Sigmoid colon (tissue), 7 donors: ENCODE measurements around the gene DAGLA. TPM values are rescaled to one million over a fixed set of nuclear protein-coding genes. Genes with fewer than 3 reads are reported as not detected.

Experiments
- DNase-seq: peaks from one replicate; pipeline ENCODE4 v3.0.0-alpha.2; 2019
- H3K27ac ChIP-seq, 4 donors: fragments of 200-600 bp; sonication (generic); one replicate each; pipeline ENCODE4 v1.5.1; 2016 to 2019; ENCODE audit warnings: mild to moderate bottlenecking in 1 of 4
- H3K27me3 ChIP-seq, 3 donors: fragments of 200-600 bp; sonication (generic); one replicate each; pipeline ENCODE4 v1.5.1; 2019; ENCODE audit warnings: mild to moderate bottlenecking in 1 of 3
- H3K36me3 ChIP-seq, 4 donors: fragments of 200-600 bp; sonication (generic); one replicate each; pipeline ENCODE4 v1.5.1; 2016 to 2019
- H3K4me1 ChIP-seq, 4 donors: fragments of 200-600 bp; sonication (generic); one replicate each; pipeline ENCODE4 v1.5.1; 2017 to 2019
- H3K4me3 ChIP-seq, 4 donors: fragments of 200-600 bp; sonication (generic); one replicate each; pipeline ENCODE4 v1.5.1; 2017 to 2019; ENCODE audit warnings: mild to moderate bottlenecking in 2 of 4, moderate library complexity in 1 of 4
- H3K9me3 ChIP-seq, 4 donors: fragments of 200-600 bp in 3 of 4; sonication (generic) in 3 of 4; one replicate each; pipeline versions ENCODE4 v1.5.1 to v1.6.1; 2013 to 2019
- CTCF ChIP-seq, 4 experiments: fragments of 450-650 bp in 3 of 4; fragments of 200-600 bp in 1 of 4; IDR thresholded peaks; one replicate each; pipeline ENCODE4 v1.5.1; 2016 to 2019; ENCODE audit warnings: antibody characterized with exemption in 4 of 4, mild to moderate bottlenecking in 3 of 4, moderate library complexity in 2 of 4
- EP300 ChIP-seq, 4 donors: sonication (generic); formaldehyde crosslinking; IDR thresholded peaks; one replicate each; pipeline ENCODE4 v1.6.1; 2017; ENCODE audit warnings: antibody characterized with exemption in 4 of 4
- POLR2A ChIP-seq, 2 donors: fragments of 450-650 bp; IDR thresholded peaks; one replicate each; pipeline ENCODE4 v1.6.1; 2016; ENCODE audit warnings: antibody characterized with exemption in 2 of 2, mild to moderate bottlenecking in 2 of 2, moderate library complexity in 2 of 2
- POLR2AphosphoS5 ChIP-seq, 4 donors: sonication (generic); formaldehyde crosslinking; IDR thresholded peaks; one replicate each; pipeline ENCODE4 v1.6.1; 2017; ENCODE audit warnings: antibody characterized with exemption in 4 of 4
- WGBS, 2 donors: extraction: QIAGEN DNeasy Blood & Tissue Kit; methylation state at CpG; one replicate each; pipeline ENCODE4 v1.1.7; 2013; 5-methylcytosine and 5-hydroxymethylcytosine counted together
- intact Hi-C: fragments of 100-400 bp; cut with DNase I; formaldehyde crosslinking; loops from one replicate; pipeline ENCODE4 v1.15.1; 2023
- polyA plus RNA-seq, 3 donors: library from polyadenylated mRNA; stranded (reverse); fragments of 200-250 nt; gene quantifications; one replicate each; pipeline ENCODE4 v1.2.3, GENCODE V29; 2013
- total RNA-seq, 4 donors: library from RNA; depleted of rRNA; stranded (reverse); fragments of >200 nt; gene quantifications; one replicate each; pipeline ENCODE4 v1.1.0, GENCODE V29; 2016
- donor health status: healthy with polysubstance abuse.
- donor health status: Bipolar disorder and iron deficiency.
- donor health status: healthy.

The DAGLA gene
- total and polyA plus RNA-seq, 7 donors = 1.8 to 6.2 (median 2.1) TPM

- no peaks in the 10 kb centered on the region for H3K27me3 ChIP-seq
- intact Hi-C loops = no loop called here
- H3K27ac ChIP-seq = no peak overlapping the region
- H3K4me1 ChIP-seq = no peaks in the 10 kb centered on the region
- no peak for TF ChIP-seq EP300 (IDR thresholded peaks at IDR 0.05)
- TF ChIP-seq POLR2AphosphoS5 (IDR thresholded peaks at IDR 0.05) = no peak
- TF ChIP-seq CTCF (IDR thresholded peaks at IDR 0.05) = no peak
- no peak for TF ChIP-seq POLR2A (IDR thresholded peaks at IDR 0.05)
- no peak for DNase-seq
- 89% methylated on average over 7 of the region's 7 CpGs for WGBS, 2 donors
- no peaks in the 10 kb centered on the region for H3K9me3 ChIP-seq
- H3K36me3 ChIP-seq = no peaks in the 10 kb centered on the region
- H3K4me3 ChIP-seq = no peak overlapping the region
These were observed 29.8 kb downstream of the DAGLA start for GRCh38 chr11:61710019-61710418.

GRCh38 chr11:61711037-61711436 is 30.8 kb downstream of the DAGLA start:
- no peak overlapping the region for H3K27ac ChIP-seq
- no peak overlapping the region for H3K4me3 ChIP-seq
- TF ChIP-seq CTCF (IDR thresholded peaks at IDR 0.05) (no peak), EP300 (IDR thresholded peaks at IDR 0.05) (no peak), POLR2AphosphoS5 (IDR thresholded peaks at IDR 0.05) (no peak), POLR2A (IDR thresholded peaks at IDR 0.05) (no peak)
- no peaks in the 10 kb centered on the region for H3K36me3 ChIP-seq
- no peaks in the 10 kb centered on the region for H3K4me1 ChIP-seq
- DNase-seq = no peak
- 89 to 90% methylated on average over 14 of the region's 14 CpGs for WGBS, 2 donors
- intact Hi-C loops = no loop called here
- H3K9me3 ChIP-seq = no peaks in the 10 kb centered on the region
- H3K27me3 ChIP-seq = no peaks in the 10 kb centered on the region

DNA sequence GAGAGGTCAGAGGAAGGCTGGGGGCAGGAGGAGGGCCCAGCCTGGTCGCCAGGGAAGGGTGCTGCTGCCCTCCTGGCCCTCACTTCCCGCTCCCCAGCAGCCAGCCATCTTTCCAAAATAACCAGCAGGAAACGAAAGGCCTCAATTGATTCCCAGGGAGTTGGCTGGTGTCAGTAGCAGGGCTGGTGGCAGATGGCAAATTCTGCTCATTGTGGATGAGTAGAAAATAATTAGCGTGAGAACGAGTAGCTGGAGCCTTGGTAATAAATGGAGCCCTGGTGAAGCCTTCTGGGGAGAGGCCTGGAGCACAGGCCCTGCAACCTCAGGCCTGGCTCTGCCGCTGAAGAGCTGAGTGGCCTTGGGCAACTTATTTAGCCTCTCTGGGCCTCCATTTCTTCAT is 31.3 kb downstream of the DAGLA start:
- no peaks in the 10 kb centered on the region for H3K27me3 ChIP-seq
- TF ChIP-seq CTCF (IDR thresholded peaks at IDR 0.05) (no peak), POLR2A (IDR thresholded peaks at IDR 0.05) (no peak), EP300 (IDR thresholded peaks at IDR 0.05) (no peak), POLR2AphosphoS5 (IDR thresholded peaks at IDR 0.05) (no peak)
- no peaks in the 10 kb centered on the region for H3K9me3 ChIP-seq
- H3K36me3 ChIP-seq = no peaks in the 10 kb centered on the region
- intact Hi-C loops = no loop called here
- no peaks in the 10 kb centered on the region for H3K4me1 ChIP-seq
- no peak overlapping the region for H3K27ac ChIP-seq
- WGBS, 2 donors = 88 to 89% methylated on average over 6 of the region's 6 CpGs
- DNase-seq = no peak
- no peak overlapping the region for H3K4me3 ChIP-seq

DNA sequence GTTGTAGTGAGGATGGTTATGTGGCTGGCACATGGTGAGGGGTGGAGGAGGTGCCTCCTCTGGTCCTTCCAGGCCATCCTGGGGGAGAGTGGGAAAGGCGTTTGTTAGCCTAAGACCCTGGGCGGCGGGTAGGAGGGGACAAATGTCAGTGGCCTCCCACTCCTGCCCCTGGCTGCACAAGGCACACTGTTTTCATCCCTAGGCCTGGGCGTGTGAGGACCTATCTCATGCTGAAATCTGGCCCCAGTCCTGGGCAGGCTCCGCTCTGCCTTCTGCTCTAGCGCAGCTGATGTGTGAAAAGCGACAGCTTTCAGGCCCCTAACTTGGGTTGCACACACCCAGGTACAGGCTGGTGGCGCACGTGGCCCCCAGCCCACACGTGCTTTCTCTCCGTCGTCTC is 32.1 kb downstream of the DAGLA start:
- 93% methylated on average over 12 of the region's 12 CpGs for WGBS, 2 donors
- Histone ChIP-seq H3K4me3 (no peak overlapping the region), H3K27ac (no peak overlapping the region), H3K27me3 (no peaks in the 10 kb centered on the region), H3K4me1 (peaks cover 0 to under 1% (median 0%) of the 10 kb centered on the region in 4 donors), H3K36me3 (no peaks in the 10 kb centered on the region), H3K9me3 (no peaks in the 10 kb centered on the region)
- intact Hi-C loops = no loop called here
- no peak for DNase-seq
- TF ChIP-seq POLR2A (IDR thresholded peaks at IDR 0.05) = no peak
- no peak for TF ChIP-seq EP300 (IDR thresholded peaks at IDR 0.05)
- TF ChIP-seq POLR2AphosphoS5 (IDR thresholded peaks at IDR 0.05) = no peak
- no peak for TF ChIP-seq CTCF (IDR thresholded peaks at IDR 0.05)

DNA sequence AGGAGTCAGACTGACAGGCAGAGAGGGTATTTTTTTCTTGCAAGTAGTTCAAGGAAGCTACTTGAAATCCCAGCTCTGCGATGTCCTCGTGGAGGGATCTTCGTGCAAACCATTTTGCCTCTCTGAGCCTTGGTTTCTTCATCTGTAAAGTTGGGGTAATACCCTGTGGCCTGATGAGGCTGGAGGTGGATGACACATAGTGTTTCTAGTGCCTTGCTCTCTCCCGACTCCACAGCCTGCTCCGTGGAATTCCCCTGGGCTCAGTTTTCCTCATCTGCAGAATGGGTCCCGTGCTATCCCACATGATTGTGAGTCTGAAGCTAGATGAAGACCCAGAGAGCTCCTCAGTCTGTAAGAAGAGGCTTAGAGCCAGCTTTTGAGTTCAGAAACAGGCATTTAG is 32.7 kb downstream of the DAGLA start:
- DNase-seq = no peak
- no peaks in the 10 kb centered on the region for H3K9me3 ChIP-seq
- H3K36me3 ChIP-seq = no peaks in the 10 kb centered on the region
- peaks cover 0 to 6% (median 4%) of the 10 kb centered on the region in 4 donors for H3K4me1 ChIP-seq
- 92 to 93% methylated on average over 6 of the region's 6 CpGs for WGBS, 2 donors
- H3K4me3 ChIP-seq = no peak overlapping the region
- intact Hi-C loops = no loop called here
- H3K27ac ChIP-seq = no peak overlapping the region
- TF ChIP-seq POLR2A (IDR thresholded peaks at IDR 0.05) (no peak), CTCF (IDR thresholded peaks at IDR 0.05) (no peak), POLR2AphosphoS5 (IDR thresholded peaks at IDR 0.05) (no peak), EP300 (IDR thresholded peaks at IDR 0.05) (no peak)
- H3K27me3 ChIP-seq = no peaks in the 10 kb centered on the region
